GM18868 (cell line): ENCODE results near the gene FAM186B.

Experiments used
- ATAC-seq: cut with Tn5 transposase; IDR thresholded peaks from one replicate; pipeline ENCODE4 v1.9.1; 2021; ENCODE audit warnings: mild to moderate bottlenecking, moderate library complexity; ENCODE audit not compliant: unreplicated experiment

FAM186B gene

DNA sequence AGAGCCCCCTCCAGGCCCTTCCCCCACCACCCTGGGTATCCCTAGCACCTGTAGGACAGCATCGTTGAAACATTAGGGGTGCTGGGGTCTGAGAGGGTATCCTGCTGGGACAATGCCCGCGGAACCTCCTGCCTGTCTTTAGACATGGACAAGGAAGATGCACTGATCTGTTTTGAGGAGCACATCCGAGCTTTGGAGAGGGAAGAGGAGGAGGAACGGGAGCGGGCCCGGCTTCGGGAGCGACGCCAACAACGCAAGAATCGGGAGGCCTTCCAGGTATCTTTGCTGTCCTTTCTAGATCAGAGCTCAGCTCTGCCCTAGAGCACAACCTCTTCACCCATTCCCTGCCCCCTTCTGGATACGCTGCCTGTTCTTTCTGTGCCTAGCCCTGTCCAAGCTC, 31.1 kb upstream of the FAM186B start:
- ATAC-seq, result no peak

- no peak for ATAC-seq
Observed at GRCh38 chr12:49635656-49636055, 30.2 kb upstream of the FAM186B start.

- ATAC-seq, result no peak
Observed at GRCh38 chr12:49635036-49635435, 29.6 kb upstream of the FAM186B start.

- ATAC-seq, result no peak
Observed at GRCh38 chr12:49633703-49634345, 28.4 kb upstream of the FAM186B start.

GRCh38 chr12:49632986-49633702, 27.7 kb upstream of the FAM186B start:
- ATAC-seq, result no peak

DNA sequence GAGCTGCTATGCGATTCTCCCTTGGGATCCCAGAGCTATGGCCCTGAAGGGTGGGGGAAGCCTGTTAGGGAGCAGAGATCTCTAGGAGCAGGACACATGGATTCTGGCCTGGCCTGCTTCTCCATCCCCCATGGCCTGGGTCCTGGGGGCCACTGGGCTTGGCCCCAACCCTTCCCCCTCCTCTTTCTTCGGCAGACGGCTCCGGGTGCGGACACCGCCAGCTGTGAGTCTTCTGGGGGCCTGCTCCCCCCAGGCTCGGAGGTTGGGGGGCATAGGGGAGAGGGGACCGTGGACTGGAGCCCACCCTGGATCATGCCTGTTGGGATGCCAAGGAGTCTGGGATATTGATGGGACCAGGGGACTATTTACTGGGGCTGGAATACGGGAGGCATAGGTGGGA, 27.0 kb upstream of the FAM186B start:
- no peak for ATAC-seq

DNA sequence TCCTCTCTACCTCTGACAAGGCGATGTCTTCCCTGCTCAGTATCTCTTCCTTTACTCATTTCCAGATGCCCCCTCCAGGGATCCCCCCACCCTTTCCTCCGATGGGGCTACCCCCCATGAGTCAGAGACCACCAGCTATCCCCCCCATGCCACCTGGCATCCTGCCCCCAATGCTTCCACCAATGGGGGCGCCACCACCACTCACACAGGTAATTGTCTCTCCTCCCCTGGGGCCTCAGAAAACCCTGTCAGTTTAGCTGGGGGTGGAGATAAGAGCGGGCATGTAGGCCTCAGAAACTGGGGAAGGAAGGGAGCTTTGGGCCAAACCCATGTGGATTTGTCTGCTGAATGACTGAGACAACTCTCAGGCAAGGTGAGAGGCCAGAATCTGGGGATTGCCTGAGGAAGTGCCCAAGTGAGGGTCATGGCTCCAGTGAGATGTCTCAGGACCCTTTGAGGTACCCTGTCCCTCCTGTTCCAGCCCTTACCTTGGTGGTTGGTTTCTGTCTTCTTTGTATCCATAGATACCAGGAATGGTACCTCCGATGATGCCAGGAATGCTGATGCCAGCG, 26.0 kb upstream of the FAM186B start:
- ATAC-seq, result no peak

GRCh38 chr12:49627752-49628360, 22.4 kb upstream of the FAM186B start:
- no peak for ATAC-seq

DNA sequence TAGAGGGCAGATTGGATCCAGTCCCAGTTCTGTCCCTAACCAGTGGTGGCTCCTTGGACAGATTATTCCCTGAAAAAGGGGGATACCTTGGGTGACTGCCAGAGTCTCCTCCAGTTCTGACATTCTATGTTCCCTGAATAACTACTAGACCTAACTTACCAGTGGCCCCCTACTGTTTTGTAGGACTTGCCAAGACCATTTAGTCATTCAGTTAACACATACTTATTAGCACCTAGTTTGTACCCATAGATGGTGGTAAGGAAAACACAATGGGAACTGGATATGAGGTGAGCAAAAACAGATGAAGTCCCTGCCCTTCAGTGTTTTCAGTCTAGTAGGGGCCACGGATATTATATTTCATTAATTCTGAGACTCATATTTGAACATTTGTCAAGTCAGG, 21.4 kb upstream of the FAM186B start:
- no peak for ATAC-seq

- no peak for ATAC-seq
Observed at GRCh38 chr12:49626169-49626835, 20.9 kb upstream of the FAM186B start.

DNA sequence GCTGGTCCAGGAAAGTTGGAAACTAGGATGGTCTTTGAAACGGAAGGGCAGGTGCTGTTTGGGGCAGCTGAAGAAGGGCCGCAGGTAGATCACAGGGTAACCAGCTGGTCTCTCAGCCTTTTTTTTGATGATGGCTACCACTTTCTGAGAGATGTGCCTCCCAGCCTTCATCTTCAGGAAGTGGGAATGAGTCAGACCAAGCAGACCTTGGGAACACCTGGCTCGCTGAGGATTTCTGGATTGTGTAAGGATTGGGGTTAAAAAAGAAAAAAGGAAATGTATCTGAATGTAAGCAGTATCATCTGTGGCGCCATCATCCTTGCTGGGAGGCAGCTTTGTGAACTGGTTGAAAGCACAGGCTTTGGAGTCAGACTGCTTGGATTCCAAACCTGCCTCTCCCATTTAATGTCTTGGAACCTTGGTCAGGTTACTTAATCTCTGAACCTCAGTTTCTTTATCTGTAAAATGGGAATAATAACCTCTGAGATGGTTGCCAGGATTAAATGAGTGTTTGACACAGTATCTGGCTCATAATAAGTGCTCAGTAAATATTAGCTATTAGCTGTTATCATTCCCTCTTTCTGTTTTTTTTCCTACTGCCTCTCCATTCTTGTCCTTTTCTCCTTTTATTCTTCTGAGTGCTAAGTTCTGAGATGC, 19.6 kb upstream of the FAM186B start:
- ATAC-seq, result no peak

- peak; percentile 80 for ATAC-seq
Observed at GRCh38 chr12:49623142-49623904, 17.9 kb upstream of the FAM186B start, which contains the start of gene PRPF40B. PRPF40B (plus strand) TSS chr12:49623561; CDS start chr12:49623591, 30 bp downstream.

GRCh38 chr12:49622501-49623141, 17.2 kb upstream of the FAM186B start:
- peak; percentile 19 for ATAC-seq

DNA sequence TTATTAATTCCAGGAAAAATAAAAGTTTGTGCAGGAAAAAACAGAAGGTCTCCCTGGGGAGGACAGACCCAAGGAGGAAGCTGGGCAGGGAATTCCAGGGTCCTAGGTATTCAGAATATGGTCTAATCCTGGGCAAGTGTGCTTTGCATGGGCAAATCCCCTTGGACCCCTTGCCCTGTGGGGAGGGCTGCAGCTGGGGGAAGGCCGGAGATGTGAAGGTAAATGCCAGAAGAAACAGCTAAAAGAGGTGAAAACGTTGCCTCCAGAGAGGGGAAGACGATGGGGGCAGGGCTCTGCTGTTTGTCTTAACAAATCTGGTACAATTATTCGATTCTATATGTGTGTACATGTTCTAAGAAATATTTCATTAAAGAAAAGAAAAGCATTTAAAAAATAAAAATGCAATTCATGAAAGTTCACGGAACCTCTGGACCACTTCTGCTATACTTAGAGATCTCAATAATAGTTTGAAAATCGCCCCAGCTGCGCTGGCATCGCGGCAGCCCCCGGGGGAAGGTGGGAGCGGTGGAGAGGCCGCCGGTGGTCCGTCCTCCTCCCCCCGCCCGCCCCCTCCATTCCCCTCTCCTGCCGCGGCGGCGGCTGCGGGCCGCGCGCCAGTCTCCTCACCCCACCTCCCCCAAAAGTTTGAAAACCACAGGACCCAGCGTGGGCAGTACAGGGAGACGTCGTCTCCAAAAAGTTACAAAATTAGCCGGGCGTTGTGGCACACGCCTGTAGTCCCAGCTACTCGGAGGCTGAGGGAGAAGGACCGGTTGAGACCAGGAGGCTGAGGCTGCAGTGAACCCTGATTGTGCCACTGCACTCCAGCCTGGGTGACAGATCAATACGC, 16.4 kb upstream of the FAM186B start:
- ATAC-seq, result no peak

- ATAC-seq, result no peak
Observed at GRCh38 chr12:49619286-49619685, 13.8 kb upstream of the FAM186B start.

- no peak for ATAC-seq
Observed at GRCh38 chr12:49618576-49618975, 13.1 kb upstream of the FAM186B start.

- ATAC-seq, result no peak
Observed at GRCh38 chr12:49616533-49617219, 11.2 kb upstream of the FAM186B start.

GRCh38 chr12:49615725-49616124, 10.3 kb upstream of the FAM186B start:
- no peak for ATAC-seq
